ENCODE data around the gene KDM4B.

The KDM4B gene

GRCh38 chr19:5099701-5100221, 130.8 kb downstream of the KDM4B start:
- DNase-seq (ENCODE audit: insufficient read length, low spot score) (no peak), FAIRE-seq (no peak)

GRCh38 chr19:5101871-5102270, 133.0 kb downstream of the KDM4B start:
- FAIRE-seq, result no peak

GRCh38 chr19:5102520-5102919, 133.6 kb downstream of the KDM4B start:
- DNase-seq (ENCODE audit: insufficient read length, low spot score) (no peak), FAIRE-seq (no peak)

More at GRCh38 chr19:5101871-5102270, 133.0 kb downstream of the KDM4B start:
- no peak for DNase-seq (ENCODE audit: insufficient read length, low spot score)

- DNase-seq (ENCODE audit: insufficient read length, low spot score) (no peak), FAIRE-seq (no peak)
These were observed 134.3 kb downstream of the KDM4B start for GRCh38 chr19:5103061-5103701.

GRCh38 chr19:5103812-5104410, 135.0 kb downstream of the KDM4B start:
- DNase-seq (ENCODE audit: insufficient read length, low spot score), result no peak

GRCh38 chr19:5104871-5105351, 136.0 kb downstream of the KDM4B start:
- FAIRE-seq, result no peak
- no peak for DNase-seq (ENCODE audit: insufficient read length, low spot score)

More at GRCh38 chr19:5103812-5104410, 135.0 kb downstream of the KDM4B start:
- no peak for FAIRE-seq

GRCh38 chr19:5106191-5106726, 137.3 kb downstream of the KDM4B start:
- DNase-seq (ENCODE audit: insufficient read length, low spot score) (no peak), FAIRE-seq (no peak)

GRCh38 chr19:5106971-5107370, 138.1 kb downstream of the KDM4B start:
- FAIRE-seq (no peak), DNase-seq (ENCODE audit: insufficient read length, low spot score) (no peak)

- DNase-seq (ENCODE audit: insufficient read length, low spot score) (no peak), FAIRE-seq (no peak)
These were observed 138.7 kb downstream of the KDM4B start for GRCh38 chr19:5107432-5108122.

GRCh38 chr19:5108123-5108596, 139.2 kb downstream of the KDM4B start:
- FAIRE-seq (no peak), DNase-seq (ENCODE audit: insufficient read length, low spot score) (no peak)

- FAIRE-seq (no peak), DNase-seq (ENCODE audit: insufficient read length, low spot score) (no peak)
These were observed 140.0 kb downstream of the KDM4B start for GRCh38 chr19:5108866-5109265.

GRCh38 chr19:5109560-5109959, 140.6 kb downstream of the KDM4B start:
- no peak for FAIRE-seq
- DNase-seq (ENCODE audit: insufficient read length, low spot score), result no peak

- no peak for DNase-seq (ENCODE audit: insufficient read length, low spot score)
- no peak for FAIRE-seq
These were observed 141.6 kb downstream of the KDM4B start for GRCh38 chr19:5110546-5110945.

- DNase-seq (ENCODE audit: insufficient read length, low spot score), result no peak
- no peak for FAIRE-seq
These were observed 142.1 kb downstream of the KDM4B start for GRCh38 chr19:5111051-5111450.

- FAIRE-seq (no peak), DNase-seq (ENCODE audit: insufficient read length, low spot score) (no peak)
These were observed 143.3 kb downstream of the KDM4B start for GRCh38 chr19:5112175-5112574.

- DNase-seq (ENCODE audit: insufficient read length, low spot score) (peak; percentile 27), FAIRE-seq (no peak)
These were observed 144.0 kb downstream of the KDM4B start for GRCh38 chr19:5112681-5113575.

- DNase-seq (ENCODE audit: insufficient read length, low spot score), result no peak
- no peak for FAIRE-seq
These were observed 145.0 kb downstream of the KDM4B start for GRCh38 chr19:5113633-5114586.

- FAIRE-seq (no peak), DNase-seq (ENCODE audit: insufficient read length, low spot score) (no peak)
These were observed 145.8 kb downstream of the KDM4B start for GRCh38 chr19:5114727-5115126.

GRCh38 chr19:5115351-5115750, 146.4 kb downstream of the KDM4B start:
- FAIRE-seq, result no peak

More at GRCh38 chr19:5115351-5115750, 146.4 kb downstream of the KDM4B start:
- no peak for DNase-seq (ENCODE audit: insufficient read length, low spot score)

Data from HTR-8/SVneo (cell line).